ENCODE data around the gene RSKR. TPM values are rescaled to one million over a fixed set of nuclear protein-coding genes. Genes with fewer than 3 reads are reported as not detected.

The RSKR gene
- total and polyA plus RNA-seq, 9 of the 15 experiments (the other 6 are each of a cell fraction or from before 2014, with no cell fraction given), result 1.4 to 42.3 (median 16.2) TPM

DNA sequence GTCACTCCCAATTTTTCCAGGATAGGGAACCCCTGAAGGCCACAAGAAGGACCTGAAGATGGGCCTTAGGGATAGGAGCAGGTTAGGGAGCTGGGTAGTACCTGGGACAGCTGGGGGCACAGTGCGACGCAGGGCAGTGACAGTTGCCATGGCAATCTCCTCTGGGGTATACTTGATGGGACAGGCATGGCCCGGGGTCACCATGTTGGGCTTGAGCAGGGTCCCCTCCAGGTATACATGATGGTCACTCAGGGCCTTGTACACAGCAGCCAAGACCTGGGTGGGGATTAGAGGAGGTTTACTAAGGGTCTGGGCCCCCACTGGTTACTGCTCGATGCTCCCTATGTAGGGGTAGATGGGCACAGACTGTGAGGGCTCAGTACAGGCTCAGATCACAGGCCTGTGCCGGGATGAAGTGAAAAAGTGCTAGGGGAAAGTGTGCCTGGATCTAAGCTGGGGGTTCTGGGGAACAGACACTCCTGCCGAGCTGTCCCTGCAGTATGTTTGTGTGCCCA, 40.0 kb downstream of the RSKR start:
- TF ChIP-seq, protein P1, sequence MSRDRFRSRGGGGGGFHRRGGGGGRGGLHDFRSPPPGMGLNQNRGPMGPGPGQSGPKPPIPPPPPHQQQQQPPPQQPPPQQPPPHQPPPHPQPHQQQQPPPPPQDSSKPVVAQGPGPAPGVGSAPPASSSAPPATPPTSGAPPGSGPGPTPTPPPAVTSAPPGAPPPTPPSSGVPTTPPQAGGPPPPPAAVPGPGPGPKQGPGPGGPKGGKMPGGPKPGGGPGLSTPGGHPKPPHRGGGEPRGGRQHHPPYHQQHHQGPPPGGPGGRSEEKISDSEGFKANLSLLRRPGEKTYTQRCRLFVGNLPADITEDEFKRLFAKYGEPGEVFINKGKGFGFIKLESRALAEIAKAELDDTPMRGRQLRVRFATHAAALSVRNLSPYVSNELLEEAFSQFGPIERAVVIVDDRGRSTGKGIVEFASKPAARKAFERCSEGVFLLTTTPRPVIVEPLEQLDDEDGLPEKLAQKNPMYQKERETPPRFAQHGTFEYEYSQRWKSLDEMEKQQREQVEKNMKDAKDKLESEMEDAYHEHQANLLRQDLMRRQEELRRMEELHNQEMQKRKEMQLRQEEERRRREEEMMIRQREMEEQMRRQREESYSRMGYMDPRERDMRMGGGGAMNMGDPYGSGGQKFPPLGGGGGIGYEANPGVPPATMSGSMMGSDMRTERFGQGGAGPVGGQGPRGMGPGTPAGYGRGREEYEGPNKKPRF (IDR thresholded peaks at IDR 0.05; ENCODE audit: low read depth, low read length), result no peak
- 0 out of 2 replicates have a peak, but pooled peaks cover 10% of the 10 kb centered on the region for H4K20me1 ChIP-seq (replicated peaks; ENCODE audit: control insufficient read depth, insufficient read depth, low read length)
- no peak for ATAC-seq
- H3K9me3 ChIP-seq (replicated peaks; ENCODE audit: control insufficient read depth, insufficient read depth, low read depth, low read length), result no peaks in the 10 kb centered on the region
- no peak overlapping the region for H3K4me2 ChIP-seq (ENCODE audit: insufficient read depth, low read length)
- in situ Hi-C loops (cut with MboI) (no loop called here), intact Hi-C loops (cut with micrococcal nuclease) (no loop called here)
- 80% methylated on average over 6 of the region's 6 CpGs for WGBS (ENCODE audit: insufficient coverage, low coverage, missing lambda C conversion rate)
- H3K27ac ChIP-seq (ENCODE audit: extremely low read depth, low read depth, low read length), result no peak overlapping the region
- no peak overlapping the region for H2AFZ ChIP-seq (ENCODE audit: low read depth, low read length)
- no TSS peak for BruUV-seq (replicated peaks)
- no peak for DNase-seq (ENCODE audit: extremely low read depth in 1 of 4, low spot score in 3 of 4)
- FAIRE-seq, result no peak
- ChIA-PET POLR2A (interaction anchor here (0.5 to 16.7 kb wide), 5 partner anchors 10 to 371 kb away, joined by 3 to 274 read pairs (median 4); partner anchors contain the start of gene SPAG5), CTCF (ENCODE audit: low intra/inter-chr PET ratio) (no interaction called here)
- peaks cover 18% of the 10 kb centered on the region for H3K9me1 ChIP-seq (ENCODE audit: control insufficient read depth, insufficient read depth, low read length)
- H3K9ac ChIP-seq (ENCODE audit: insufficient read depth in 1 of 2, low read depth in 2 of 2, low read length in 2 of 2), result peak overlapping the region in 1 of 2 experiments; percentile 41; a peak in 1 of 4 replicates
- peaks cover 32 to 40% of the 10 kb centered on the region in 2 experiments for H3K4me1 ChIP-seq (replicated peaks in 1 of 2; ENCODE audit: control insufficient read depth in 2 of 2, insufficient read depth in 2 of 2, low read length in 2 of 2)
- H3K36me3 ChIP-seq (ENCODE audit: control insufficient read depth, insufficient read depth, low read length), result peaks cover 57% of the 10 kb centered on the region
- peaks cover 51% of the 10 kb centered on the region for H3K79me2 ChIP-seq (ENCODE audit: control insufficient read depth, insufficient read depth, low read length)
- no peak overlapping the region for H3K4me3 ChIP-seq
- H3K27me3 ChIP-seq (ENCODE audit: control insufficient read depth in 2 of 2, insufficient read depth in 2 of 2, low read length in 2 of 2), result no peaks in the 10 kb centered on the region

DNA sequence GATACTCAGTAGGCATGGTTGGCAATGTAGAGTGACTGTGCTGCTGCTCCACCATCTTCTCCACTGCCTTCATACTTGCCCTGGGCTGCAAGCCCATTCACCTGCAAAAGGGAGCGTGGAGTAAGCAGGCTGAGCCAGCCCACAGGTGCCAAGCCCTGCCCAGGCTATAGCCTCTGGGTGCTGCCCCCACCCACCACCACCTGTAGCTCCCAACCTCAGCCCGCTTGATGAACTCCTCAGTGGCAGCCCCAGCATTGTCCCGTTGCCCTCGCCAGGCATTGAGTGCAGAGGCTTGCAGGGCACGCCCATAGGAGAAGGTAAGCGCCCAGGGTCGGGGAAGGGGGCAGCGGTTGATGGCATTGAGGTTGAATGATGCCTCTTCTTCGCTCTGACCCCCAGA, 40.5 kb downstream of the RSKR start:
- no peak for FAIRE-seq
- DNase-seq (ENCODE audit: extremely low read depth in 1 of 4, low spot score in 3 of 4), result no peak
- peaks cover 34 to 40% of the 10 kb centered on the region in 2 experiments for H3K4me1 ChIP-seq (replicated peaks in 1 of 2; ENCODE audit: control insufficient read depth in 2 of 2, insufficient read depth in 2 of 2, low read length in 2 of 2)
- POLR2A ChIA-PET, result interaction anchor here (0.6 to 4.8 kb wide), 4 partner anchors 11 to 230 kb away, joined by 3 to 26 read pairs (median 4); no protein-coding TSS in a partner anchor
- intact Hi-C loops (cut with micrococcal nuclease) (no loop called here), in situ Hi-C loops (cut with MboI) (no loop called here)
- peaks cover 18% of the 10 kb centered on the region for H3K9me1 ChIP-seq (ENCODE audit: control insufficient read depth, insufficient read depth, low read length)
- 0 out of 2 replicates have a peak, but pooled peaks cover 10% of the 10 kb centered on the region for H4K20me1 ChIP-seq (replicated peaks; ENCODE audit: control insufficient read depth, insufficient read depth, low read length)
- no peak overlapping the region for H3K27ac ChIP-seq (ENCODE audit: extremely low read depth, low read depth, low read length)
- 82% methylated on average over 9 of the region's 9 CpGs for WGBS (ENCODE audit: insufficient coverage, low coverage, missing lambda C conversion rate)
- no peak overlapping the region for H3K4me2 ChIP-seq (ENCODE audit: insufficient read depth, low read length)
- H3K79me2 ChIP-seq (ENCODE audit: control insufficient read depth, insufficient read depth, low read length), result peaks cover 56% of the 10 kb centered on the region
- no peak overlapping the region for H2AFZ ChIP-seq (ENCODE audit: low read depth, low read length)
- peaks cover 54% of the 10 kb centered on the region for H3K36me3 ChIP-seq (ENCODE audit: control insufficient read depth, insufficient read depth, low read length)
- no TSS peak for BruUV-seq (replicated peaks)
- no peak overlapping the region for H3K4me3 ChIP-seq
- H3K9me3 ChIP-seq (replicated peaks; ENCODE audit: control insufficient read depth, insufficient read depth, low read depth, low read length), result no peaks in the 10 kb centered on the region
- H3K27me3 ChIP-seq (ENCODE audit: control insufficient read depth in 2 of 2, insufficient read depth in 2 of 2, low read length in 2 of 2), result no peaks in the 10 kb centered on the region
- CTCF ChIA-PET (ENCODE audit: low intra/inter-chr PET ratio), result no interaction called here
- no peak for ATAC-seq
- peak overlapping the region in 1 of 2 experiments; percentile 29; a peak in 1 of 4 replicates for H3K9ac ChIP-seq (ENCODE audit: insufficient read depth in 1 of 2, low read depth in 2 of 2, low read length in 2 of 2)
- TF ChIP-seq, protein P2, sequence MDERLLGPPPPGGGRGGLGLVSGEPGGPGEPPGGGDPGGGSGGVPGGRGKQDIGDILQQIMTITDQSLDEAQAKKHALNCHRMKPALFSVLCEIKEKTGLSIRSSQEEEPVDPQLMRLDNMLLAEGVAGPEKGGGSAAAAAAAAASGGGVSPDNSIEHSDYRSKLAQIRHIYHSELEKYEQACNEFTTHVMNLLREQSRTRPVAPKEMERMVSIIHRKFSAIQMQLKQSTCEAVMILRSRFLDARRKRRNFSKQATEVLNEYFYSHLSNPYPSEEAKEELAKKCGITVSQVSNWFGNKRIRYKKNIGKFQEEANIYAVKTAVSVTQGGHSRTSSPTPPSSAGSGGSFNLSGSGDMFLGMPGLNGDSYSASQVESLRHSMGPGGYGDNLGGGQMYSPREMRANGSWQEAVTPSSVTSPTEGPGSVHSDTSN (CRISPR knock-in tag; IDR thresholded peaks at IDR 0.05; ENCODE audit: low read depth), result no peak
- TF ChIP-seq, protein P2 (tag; conservative IDR thresholded peaks at IDR 0.05; ENCODE audit: low read depth), result no peak
- TF ChIP-seq ZNF3 (CRISPR knock-in tag; IDR thresholded peaks at IDR 0.05), result no peak

Data from K562 (cell line).